ENCODE data around the gene TLL1. TPM values are rescaled to one million over a fixed set of nuclear protein-coding genes. Genes with fewer than 3 reads are reported as not detected.

TLL1 gene
- total RNA-seq, 2 experiments from 2014 or later = not detected

DNA sequence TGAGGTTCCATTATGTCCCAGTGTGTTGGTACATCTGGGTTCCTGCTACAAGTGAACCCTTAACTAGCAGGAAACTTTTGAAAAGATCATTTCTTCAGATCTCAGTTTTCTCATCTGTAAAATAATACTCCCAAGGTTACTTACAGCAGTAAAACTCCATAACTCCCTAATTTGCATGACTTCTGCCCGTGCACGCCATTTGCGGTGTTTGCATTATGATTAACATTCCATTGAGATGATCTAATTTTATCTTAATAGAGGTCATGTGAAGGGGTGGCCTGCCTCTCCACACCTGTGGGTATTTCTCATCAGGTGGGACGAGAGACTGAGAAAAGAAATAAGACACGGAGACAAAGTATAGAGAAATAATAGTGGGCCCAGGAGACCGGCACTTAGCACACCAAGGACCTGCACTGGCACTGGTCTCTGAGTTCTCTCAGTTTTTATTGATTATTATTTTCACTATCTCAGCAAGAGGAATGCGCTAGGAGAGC, 219.8 kb downstream of the TLL1 start:
- no peaks in the 10 kb centered on the region for H3K9me3 Mint-ChIP-seq
- intact Hi-C loops (cut with micrococcal nuclease) = loop anchor here (1.0 to 5.0 kb wide), 2 partner anchors 556 to 601 kb away; no protein-coding TSS in a partner anchor
- no peak overlapping the region for H3K4me3 Mint-ChIP-seq
- H3K27ac Mint-ChIP-seq = no peak overlapping the region
- ChIA-PET POLR2A (no interaction called here), CTCF (interaction anchor here (1.5 to 2.6 kb wide), 2 partner anchors 554 to 599 kb away, joined by 4 to 15 read pairs; no protein-coding TSS in a partner anchor)
- ATAC-seq = no peak
- no peaks in the 10 kb centered on the region for H3K27me3 Mint-ChIP-seq
- no peak for DNase-seq
- TF ChIP-seq, protein P1, sequence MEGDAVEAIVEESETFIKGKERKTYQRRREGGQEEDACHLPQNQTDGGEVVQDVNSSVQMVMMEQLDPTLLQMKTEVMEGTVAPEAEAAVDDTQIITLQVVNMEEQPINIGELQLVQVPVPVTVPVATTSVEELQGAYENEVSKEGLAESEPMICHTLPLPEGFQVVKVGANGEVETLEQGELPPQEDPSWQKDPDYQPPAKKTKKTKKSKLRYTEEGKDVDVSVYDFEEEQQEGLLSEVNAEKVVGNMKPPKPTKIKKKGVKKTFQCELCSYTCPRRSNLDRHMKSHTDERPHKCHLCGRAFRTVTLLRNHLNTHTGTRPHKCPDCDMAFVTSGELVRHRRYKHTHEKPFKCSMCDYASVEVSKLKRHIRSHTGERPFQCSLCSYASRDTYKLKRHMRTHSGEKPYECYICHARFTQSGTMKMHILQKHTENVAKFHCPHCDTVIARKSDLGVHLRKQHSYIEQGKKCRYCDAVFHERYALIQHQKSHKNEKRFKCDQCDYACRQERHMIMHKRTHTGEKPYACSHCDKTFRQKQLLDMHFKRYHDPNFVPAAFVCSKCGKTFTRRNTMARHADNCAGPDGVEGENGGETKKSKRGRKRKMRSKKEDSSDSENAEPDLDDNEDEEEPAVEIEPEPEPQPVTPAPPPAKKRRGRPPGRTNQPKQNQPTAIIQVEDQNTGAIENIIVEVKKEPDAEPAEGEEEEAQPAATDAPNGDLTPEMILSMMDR (IDR thresholded peaks at IDR 0.05) = no peak
- no peaks in the 10 kb centered on the region for H3K4me1 Mint-ChIP-seq (ENCODE audit: low read depth)
- no peaks in the 10 kb centered on the region for H3K36me3 Mint-ChIP-seq (ENCODE audit: low read depth)

DNA sequence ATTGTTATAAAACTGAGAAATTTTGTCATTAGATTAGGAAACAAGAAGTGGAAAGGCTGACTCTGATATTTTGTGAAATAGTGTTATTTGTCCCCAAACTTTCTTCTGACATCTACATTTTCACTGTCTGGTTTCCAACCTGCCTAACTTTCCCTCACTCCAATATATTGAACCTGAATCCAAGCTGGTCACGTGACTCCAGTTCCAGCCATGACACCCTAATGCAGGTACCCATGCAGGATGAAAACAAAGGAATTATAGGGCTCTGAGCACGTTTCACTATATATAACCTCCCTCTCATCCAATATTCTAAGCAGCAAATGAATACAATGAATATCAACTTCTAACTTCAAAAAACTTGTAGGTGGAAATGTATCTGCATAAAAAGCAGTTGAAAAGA, 231.6 kb downstream of the TLL1 start:
- POLR2A ChIA-PET = no interaction called here
- H3K4me1 Mint-ChIP-seq (ENCODE audit: low read depth) = no peaks in the 10 kb centered on the region
- no peaks in the 10 kb centered on the region for H3K36me3 Mint-ChIP-seq (ENCODE audit: low read depth)
- no peak overlapping the region for H3K27ac Mint-ChIP-seq
- intact Hi-C loops (cut with micrococcal nuclease) = no loop called here
- no peak overlapping the region for H3K4me3 Mint-ChIP-seq
- DNase-seq (no peak), ATAC-seq (no peak)
- TF ChIP-seq, protein P1 (IDR thresholded peaks at IDR 0.05) = no peak
- no peaks in the 10 kb centered on the region for H3K27me3 Mint-ChIP-seq
- peaks cover 2% of the 10 kb centered on the region for H3K9me3 Mint-ChIP-seq
- CTCF ChIA-PET = no interaction called here

DNA sequence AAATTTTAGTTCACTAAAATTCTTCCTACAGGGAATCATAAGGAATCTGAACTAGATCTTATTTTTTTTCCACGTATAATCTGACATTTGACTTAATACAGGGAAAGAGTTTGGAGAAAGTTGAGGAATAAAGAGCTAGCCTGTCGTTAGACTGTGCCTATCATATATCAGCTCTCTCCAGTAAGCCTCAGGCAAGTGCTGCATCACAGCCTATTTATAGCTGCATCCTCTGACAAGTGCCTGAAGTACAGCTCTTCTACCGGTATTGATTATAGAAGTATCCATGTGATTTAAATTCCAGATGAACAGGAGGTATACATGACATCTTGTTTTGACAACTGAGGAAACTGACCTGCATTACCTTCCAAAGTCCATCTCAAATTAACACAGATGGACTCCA, 248.9 kb downstream of the TLL1 start:
- Mint-ChIP-seq H3K4me3 (no peak overlapping the region), H3K27me3 (no peaks in the 10 kb centered on the region), H3K9me3 (peaks cover 3% of the 10 kb centered on the region), H3K4me1 (ENCODE audit: low read depth) (no peaks in the 10 kb centered on the region), H3K27ac (no peak overlapping the region), H3K36me3 (ENCODE audit: low read depth) (no peaks in the 10 kb centered on the region)
- no peak for DNase-seq
- TF ChIP-seq, protein P1 (IDR thresholded peaks at IDR 0.05) = no peak
- ChIA-PET POLR2A (no interaction called here), CTCF (no interaction called here)
- ATAC-seq = no peak
- intact Hi-C loops (cut with micrococcal nuclease) = no loop called here

DNA sequence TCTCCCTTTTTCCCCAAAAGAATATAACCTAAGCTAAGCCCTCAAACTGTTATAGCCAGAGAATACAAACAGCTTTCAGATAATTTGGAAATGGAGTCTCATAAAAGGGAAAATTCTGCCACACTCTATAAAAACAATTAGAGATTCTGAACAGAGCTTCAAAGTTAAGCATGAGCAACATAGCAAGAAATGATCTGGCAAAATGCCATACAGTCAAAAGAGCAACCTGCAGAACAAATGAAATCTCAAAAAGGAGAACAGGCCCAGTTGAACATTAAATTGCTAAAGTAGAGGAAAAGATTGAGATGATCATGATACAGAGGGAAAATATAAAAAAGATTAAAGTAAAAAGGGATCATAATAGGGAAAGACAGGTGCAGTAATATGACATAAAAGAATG, 250.5 kb downstream of the TLL1 start:
- intact Hi-C loops (cut with micrococcal nuclease) = no loop called here
- CTCF ChIA-PET = no interaction called here
- no peak overlapping the region for H3K4me3 Mint-ChIP-seq

DNA sequence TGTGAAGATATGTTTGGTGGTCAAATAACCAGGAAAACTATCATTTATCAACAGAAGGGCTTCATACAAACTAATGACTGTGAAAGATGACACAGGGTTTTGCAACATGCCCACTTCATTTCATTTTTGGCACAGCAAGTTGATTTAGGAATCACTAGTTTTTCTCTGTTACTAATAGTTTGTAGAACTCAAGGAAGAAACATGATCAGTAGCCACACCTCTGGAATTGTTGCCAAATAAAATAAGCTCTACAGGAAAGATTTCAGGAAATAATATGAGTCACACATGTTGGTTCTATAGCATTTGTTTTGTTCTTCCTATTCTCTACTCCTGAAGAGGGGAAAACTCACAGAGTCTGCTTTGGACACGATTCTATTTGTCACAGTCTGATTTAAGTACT, 255.4 kb downstream of the TLL1 start:
- intact Hi-C loops (cut with micrococcal nuclease) = no loop called here
- ATAC-seq = no peak
- no peak for DNase-seq
- ChIA-PET CTCF (interaction anchor here (0.6 to 1.4 kb wide), 2 partner anchors 38 to 1534 kb away, joined by 3 to 4 read pairs; no protein-coding TSS in a partner anchor), POLR2A (no interaction called here)
- TF ChIP-seq, protein P1 (IDR thresholded peaks at IDR 0.05) = no peak
- H3K4me1 Mint-ChIP-seq (ENCODE audit: low read depth) = no peaks in the 10 kb centered on the region
- H3K4me3 Mint-ChIP-seq = no peak overlapping the region
- H3K36me3 Mint-ChIP-seq (ENCODE audit: low read depth) = no peaks in the 10 kb centered on the region
- peaks cover 6% of the 10 kb centered on the region for H3K9me3 Mint-ChIP-seq
- no peak overlapping the region for H3K27ac Mint-ChIP-seq
- H3K27me3 Mint-ChIP-seq = no peaks in the 10 kb centered on the region

More for the DNA sequence above, 250.5 kb downstream of the TLL1 start:
- H3K4me1 Mint-ChIP-seq (ENCODE audit: low read depth) = no peaks in the 10 kb centered on the region
- POLR2A ChIA-PET = no interaction called here
- TF ChIP-seq, protein P1 (IDR thresholded peaks at IDR 0.05) = no peak
- ATAC-seq (no peak), DNase-seq (no peak)
- no peaks in the 10 kb centered on the region for H3K36me3 Mint-ChIP-seq (ENCODE audit: low read depth)
- H3K27me3 Mint-ChIP-seq = no peaks in the 10 kb centered on the region
- H3K27ac Mint-ChIP-seq = no peak overlapping the region
- peaks cover 3% of the 10 kb centered on the region for H3K9me3 Mint-ChIP-seq
